ENCODE data around the gene ZNF350. TPM values are rescaled to one million over a fixed set of nuclear protein-coding genes. Genes with fewer than 3 reads are reported as not detected.
A peak's percentile ranks its signal among the peaks of the same experiment; 100 is the strongest.

The ZNF350 gene
- total RNA-seq: 10 to 100 TPM; 32.3 to 46.9 (median 36.6) TPM
- total RNA-seq (2013): 29.6 TPM

DNA sequence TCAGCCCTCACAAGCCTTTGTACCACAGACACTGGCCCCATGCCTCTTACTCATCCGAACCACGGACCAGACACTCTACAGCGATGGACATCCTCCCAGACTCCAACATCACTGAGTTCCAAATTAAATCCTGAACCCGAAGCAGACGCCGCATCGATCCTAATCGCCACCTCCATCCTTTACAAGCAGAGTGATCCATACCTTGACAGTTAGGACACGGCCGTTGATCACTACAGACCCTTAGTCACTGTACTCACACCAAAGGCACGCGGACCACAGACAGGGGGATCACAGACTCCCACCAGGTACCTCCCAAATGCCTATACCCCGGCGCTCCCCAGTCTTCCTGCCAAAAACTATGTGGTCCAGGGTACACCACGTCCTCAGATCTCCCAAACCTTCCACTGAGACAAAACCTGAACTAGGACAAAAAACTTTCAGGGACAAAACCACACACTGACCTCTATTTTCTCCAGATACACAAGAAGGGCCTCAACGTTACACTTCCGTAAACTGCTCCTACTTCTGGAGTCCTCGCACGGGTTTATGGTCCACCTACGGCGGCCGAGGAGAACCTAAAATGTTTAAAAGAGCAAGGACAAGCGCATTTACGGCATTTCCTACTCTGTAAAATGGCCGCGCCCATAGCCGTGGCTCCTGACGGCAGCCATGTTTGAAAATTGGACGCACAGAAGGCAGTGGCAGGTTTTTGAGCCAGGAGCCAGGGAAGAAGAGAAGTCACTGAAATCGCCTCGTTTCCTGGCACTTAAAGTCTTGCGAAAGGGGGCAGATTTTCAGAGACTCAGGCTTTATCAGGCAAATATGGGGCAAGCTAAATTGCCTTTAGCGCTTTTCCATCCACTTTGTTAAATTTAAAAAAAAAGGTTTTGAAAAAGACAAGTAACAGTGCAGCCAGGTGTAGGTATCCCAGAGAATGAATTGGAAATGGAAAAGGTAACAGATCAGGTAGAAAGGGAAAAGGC, at the start of gene ZNF350:
Gene ZNF350, minus strand, starts transcription at position 532 of the 983 bp plus-strand sequence. CDS start 12,480 bp downstream, outside the sequence.
- Histone ChIP-seq H3K27me3 (ENCODE audit: control insufficient read depth, insufficient read depth, low read length) (no peaks in the 10 kb centered on the region), H3K9me3 (ENCODE audit: control insufficient read depth, insufficient read depth, low read length) (peaks cover 51% of the 10 kb centered on the region), H3K27ac (ENCODE audit: low read length) (peak within 1 kb of the TSS; percentile 68), H3K4me3 (ENCODE audit: low read length) (peak within 1 kb of the TSS; percentile 83), H3K36me3 (ENCODE audit: control insufficient read depth, insufficient read depth, low read length) (peaks cover 4% of the 10 kb centered on the region), H3K4me1 (ENCODE audit: control insufficient read depth, insufficient read depth, low read length) (peaks cover 15% of the 10 kb centered on the region)
- H3K27me3 Mint-ChIP-seq (ENCODE audit: low read depth in 2 of 2): no peaks in the 10 kb centered on the region
- H3K9me3 Mint-ChIP-seq: peaks cover 8 to 29% of the 10 kb centered on the region in 2 donors
- intact Hi-C loops (cut with micrococcal nuclease): loop anchor here (1.0 kb wide), 4 partner anchors 22 to 81 kb away; partner anchors contain the start of genes ZNF432, ZNF614, ZNF615 and ZNF649
- WGBS (ENCODE audit: insufficient coverage): 3% methylated on average over 33 of the region's 33 CpGs
- H3K4me3 Mint-ChIP-seq: peak within 1 kb of the TSS; percentile 96
- H3K36me3 Mint-ChIP-seq: peaks cover 38% of the 10 kb centered on the region
- peak within 1 kb of the TSS; percentile 90 to 96 for H3K27ac Mint-ChIP-seq
- H3K4me1 Mint-ChIP-seq: peaks cover 12 to 13% of the 10 kb centered on the region in 2 donors
- peak; percentile 98 to 100 (median 98) for ATAC-seq
- DNase-seq: peak; percentile 86 to 95
- TF ChIP-seq, protein P1, sequence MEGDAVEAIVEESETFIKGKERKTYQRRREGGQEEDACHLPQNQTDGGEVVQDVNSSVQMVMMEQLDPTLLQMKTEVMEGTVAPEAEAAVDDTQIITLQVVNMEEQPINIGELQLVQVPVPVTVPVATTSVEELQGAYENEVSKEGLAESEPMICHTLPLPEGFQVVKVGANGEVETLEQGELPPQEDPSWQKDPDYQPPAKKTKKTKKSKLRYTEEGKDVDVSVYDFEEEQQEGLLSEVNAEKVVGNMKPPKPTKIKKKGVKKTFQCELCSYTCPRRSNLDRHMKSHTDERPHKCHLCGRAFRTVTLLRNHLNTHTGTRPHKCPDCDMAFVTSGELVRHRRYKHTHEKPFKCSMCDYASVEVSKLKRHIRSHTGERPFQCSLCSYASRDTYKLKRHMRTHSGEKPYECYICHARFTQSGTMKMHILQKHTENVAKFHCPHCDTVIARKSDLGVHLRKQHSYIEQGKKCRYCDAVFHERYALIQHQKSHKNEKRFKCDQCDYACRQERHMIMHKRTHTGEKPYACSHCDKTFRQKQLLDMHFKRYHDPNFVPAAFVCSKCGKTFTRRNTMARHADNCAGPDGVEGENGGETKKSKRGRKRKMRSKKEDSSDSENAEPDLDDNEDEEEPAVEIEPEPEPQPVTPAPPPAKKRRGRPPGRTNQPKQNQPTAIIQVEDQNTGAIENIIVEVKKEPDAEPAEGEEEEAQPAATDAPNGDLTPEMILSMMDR (IDR thresholded peaks at IDR 0.05): no peak

DNA sequence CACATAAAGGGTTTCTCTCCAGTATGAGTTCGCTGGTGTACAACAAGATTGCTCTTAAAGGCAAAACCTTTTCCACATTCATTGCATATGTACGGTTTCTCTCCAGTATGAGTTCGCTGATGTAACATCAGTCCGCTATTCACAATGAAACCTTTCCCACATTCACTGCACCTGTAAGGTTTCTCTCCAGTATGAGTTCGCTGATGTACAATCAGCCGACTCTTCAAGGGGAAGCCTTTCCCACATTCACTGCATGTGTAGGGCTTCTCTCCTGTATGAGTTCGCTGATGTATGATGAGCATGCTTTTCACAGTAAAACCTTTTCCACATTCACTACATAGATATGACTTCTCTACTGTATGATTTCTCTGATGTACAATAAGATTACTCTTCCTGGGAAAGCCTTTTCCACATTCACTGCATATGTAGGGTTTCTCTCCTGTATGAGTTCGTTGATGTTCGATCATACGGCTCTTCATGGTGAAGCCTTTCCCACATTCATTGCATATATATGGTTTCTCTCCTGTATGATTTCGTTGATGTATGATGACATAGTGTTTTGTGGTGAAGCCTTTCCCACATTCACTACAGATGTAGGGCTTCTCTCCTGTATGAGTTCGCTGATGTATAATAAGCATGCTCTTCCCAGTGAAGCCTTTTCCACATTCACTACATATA, 47.5 kb upstream of the ZNF350 start:
- H3K4me3 ChIP-seq (ENCODE audit: low read length): no peak overlapping the region
- Mint-ChIP-seq H3K27ac (no peak overlapping the region), H3K9me3 (peaks cover 14 to 34% of the 10 kb centered on the region in 2 donors)

DNA sequence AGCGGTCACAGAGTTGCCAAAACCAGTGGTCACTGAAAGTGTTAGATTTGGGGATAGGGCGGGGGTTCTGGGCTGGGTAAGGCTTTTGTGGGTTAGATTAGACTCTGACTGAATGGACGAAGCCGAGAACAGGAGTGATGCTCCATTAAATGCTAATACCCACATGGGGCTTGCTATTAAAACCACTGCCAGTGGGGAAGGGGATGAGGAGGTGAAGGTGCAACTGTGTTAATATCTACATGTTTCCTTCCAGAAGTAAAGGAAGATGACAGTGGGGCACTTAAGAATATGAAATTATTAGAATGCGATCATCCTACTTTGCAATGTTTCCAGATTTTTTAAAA, 42.1 kb upstream of the ZNF350 start:
- Histone ChIP-seq H3K36me3 (ENCODE audit: control insufficient read depth, insufficient read depth, low read length) (peaks cover 17% of the 10 kb centered on the region), H3K9me3 (ENCODE audit: control insufficient read depth, insufficient read depth, low read length) (peaks cover 38% of the 10 kb centered on the region), H3K27ac (ENCODE audit: low read length) (peak overlapping the region; percentile 93), H3K4me3 (ENCODE audit: low read length) (peak overlapping the region; percentile 84), H3K27me3 (ENCODE audit: control insufficient read depth, insufficient read depth, low read length) (no peaks in the 10 kb centered on the region), H3K4me1 (ENCODE audit: control insufficient read depth, insufficient read depth, low read length) (peaks cover 7% of the 10 kb centered on the region)
- Mint-ChIP-seq H3K27me3 (ENCODE audit: low read depth in 2 of 2) (no peaks in the 10 kb centered on the region), H3K4me3 (peak overlapping the region; percentile 89), H3K36me3 (peaks cover 45% of the 10 kb centered on the region), H3K27ac (peak overlapping the region; percentile 94 to 99), H3K4me1 (peaks cover 24 to 30% of the 10 kb centered on the region in 2 donors), H3K9me3 (peaks cover 3 to 8% of the 10 kb centered on the region in 2 donors)
- intact Hi-C loops (cut with micrococcal nuclease): loop anchor here (1.0 kb wide), 3 partner anchors 20 to 42 kb away; partner anchors contain the start of genes ZNF350 and ZNF615
- DNase-seq: no peak
- TF ChIP-seq, protein P1 (IDR thresholded peaks at IDR 0.05): no peak
- peak; percentile 27 to 43 (median 32) for ATAC-seq
- WGBS (ENCODE audit: insufficient coverage): 5% methylated on average over 4 of the region's 5 CpGs

More for the DNA sequence above, 47.5 kb upstream of the ZNF350 start:
- intact Hi-C loops (cut with micrococcal nuclease): no loop called here
- DNase-seq: no peak
- Histone ChIP-seq H3K27ac (ENCODE audit: low read length) (no peak overlapping the region), H3K36me3 (ENCODE audit: control insufficient read depth, insufficient read depth, low read length) (peaks cover 45% of the 10 kb centered on the region), H3K27me3 (ENCODE audit: control insufficient read depth, insufficient read depth, low read length) (no peaks in the 10 kb centered on the region), H3K9me3 (ENCODE audit: control insufficient read depth, insufficient read depth, low read length) (peaks cover 59% of the 10 kb centered on the region), H3K4me1 (ENCODE audit: control insufficient read depth, insufficient read depth, low read length) (no peaks in the 10 kb centered on the region)
- H3K36me3 Mint-ChIP-seq: peaks cover 72% of the 10 kb centered on the region
- WGBS (ENCODE audit: insufficient coverage): 97% methylated on average over 10 of the region's 12 CpGs
- H3K4me1 Mint-ChIP-seq: no peaks in the 10 kb centered on the region
- ATAC-seq: no peak
- H3K4me3 Mint-ChIP-seq: no peak overlapping the region
- H3K27me3 Mint-ChIP-seq (ENCODE audit: low read depth in 2 of 2): no peaks in the 10 kb centered on the region
- TF ChIP-seq, protein P1 (IDR thresholded peaks at IDR 0.05): no peak
